Urinary bladder (tissue), 4 donors: ENCODE measurements around the gene ACR. TPM values are rescaled to one million over a fixed set of nuclear protein-coding genes. Genes with fewer than 3 reads are reported as not detected.

Experiments used
- DNase-seq: peaks from one replicate; pipeline ENCODE4 v3.0.0-alpha.2; 2015; ENCODE audit errors: extremely low spot score
- H3K27ac ChIP-seq: one replicate; pipeline ENCODE4 v1.5.1; 2013; ENCODE audit warnings: low read depth, mild to moderate bottlenecking, moderate library complexity
- H3K36me3 ChIP-seq: one replicate; pipeline ENCODE4 v1.6.1; 2013; ENCODE audit warnings: mild to moderate bottlenecking, moderate library complexity; ENCODE audit not compliant: insufficient read depth
- H3K4me1 ChIP-seq: one replicate; pipeline ENCODE4 v1.6.1; 2013; ENCODE audit warnings: mild to moderate bottlenecking, moderate library complexity; ENCODE audit not compliant: insufficient read depth
- H3K4me3 ChIP-seq: one replicate; pipeline ENCODE4 v1.5.1; 2013; ENCODE audit warnings: low read depth, low read length
- WGBS: extraction: QIAGEN DNeasy Blood & Tissue Kit; methylation state at CpG from one replicate; pipeline ENCODE4 v1.1.7; 2013; 5-methylcytosine and 5-hydroxymethylcytosine counted together
- polyA plus RNA-seq: library from polyadenylated mRNA; stranded (reverse); fragments of 200-250 nt; gene quantifications from one replicate; pipeline ENCODE4 v1.2.3, GENCODE V29; 2013
- total RNA-seq: library from RNA; depleted of rRNA; stranded (reverse); fragments of >200 nt; gene quantifications from one replicate; pipeline ENCODE4 v1.2.3, GENCODE V29; 2014
- donor health status: healthy with polysubstance abuse.
- donor health status: healthy.

The ACR gene
- total RNA-seq (not detected), polyA plus RNA-seq (0.30 TPM)

GRCh38 chr22:50737728-50738648 lies at the start of gene ACR:
Gene ACR, plus strand, starts transcription at chr22:50738204. Its CDS starts 32 bp downstream, at chr22:50738236.
- WGBS = 81% methylated on average over 13 of the region's 13 CpGs
- no peak for DNase-seq
- Histone ChIP-seq H3K36me3 (no peaks in the 10 kb centered on the region), H3K27ac (no peak within 1 kb of the TSS), H3K4me3 (no peak within 1 kb of the TSS), H3K4me1 (no peaks in the 10 kb centered on the region)

GRCh38 chr22:50688448-50688847 lies 49.6 kb upstream of the ACR start:
- no peak for DNase-seq
- no peak overlapping the region for H3K27ac ChIP-seq
- H3K36me3 ChIP-seq = no peaks in the 10 kb centered on the region
- 86% methylated on average over 5 of the region's 5 CpGs for WGBS
- H3K4me1 ChIP-seq = no peaks in the 10 kb centered on the region
- H3K4me3 ChIP-seq = no peak overlapping the region

- WGBS = 20% methylated on average over 2 of the region's 2 CpGs
- DNase-seq = no peak
- no peak overlapping the region for H3K4me3 ChIP-seq
- H3K36me3 ChIP-seq = no peaks in the 10 kb centered on the region
- no peaks in the 10 kb centered on the region for H3K4me1 ChIP-seq
- H3K27ac ChIP-seq = no peak overlapping the region
Observed at GRCh38 chr22:50691521-50691920, 46.5 kb upstream of the ACR start.

GRCh38 chr22:50693462-50693861 lies 44.5 kb upstream of the ACR start:
- DNase-seq = no peak
- WGBS = 73% methylated on average over 6 of the region's 6 CpGs
- H3K4me1 ChIP-seq = no peaks in the 10 kb centered on the region

GRCh38 chr22:50694099-50694605 lies 43.9 kb upstream of the ACR start:
- no peak overlapping the region for H3K4me3 ChIP-seq
- 57% methylated on average over 3 of the region's 3 CpGs for WGBS
- no peak overlapping the region for H3K27ac ChIP-seq
- DNase-seq = no peak
- no peaks in the 10 kb centered on the region for H3K36me3 ChIP-seq
- H3K4me1 ChIP-seq = no peaks in the 10 kb centered on the region

More at GRCh38 chr22:50693462-50693861, 44.5 kb upstream of the ACR start:
- H3K4me3 ChIP-seq = no peak overlapping the region
- H3K27ac ChIP-seq = no peak overlapping the region
- no peaks in the 10 kb centered on the region for H3K36me3 ChIP-seq

GRCh38 chr22:50694766-50695420 lies 43.1 kb upstream of the ACR start:
- DNase-seq = no peak
- 85% methylated on average over 18 of the region's 18 CpGs for WGBS
- Histone ChIP-seq H3K36me3 (no peaks in the 10 kb centered on the region), H3K4me3 (no peak overlapping the region), H3K4me1 (no peaks in the 10 kb centered on the region), H3K27ac (no peak overlapping the region)

- H3K4me3 ChIP-seq = no peak overlapping the region
- no peaks in the 10 kb centered on the region for H3K36me3 ChIP-seq
- no peak overlapping the region for H3K27ac ChIP-seq
- no peaks in the 10 kb centered on the region for H3K4me1 ChIP-seq
- 86% methylated on average over 18 of the region's 18 CpGs for WGBS
- DNase-seq = no peak
Observed at GRCh38 chr22:50695421-50696250, 42.4 kb upstream of the ACR start.

- Histone ChIP-seq H3K4me3 (no peak overlapping the region), H3K27ac (no peak overlapping the region)
- WGBS = 49% methylated on average over 21 of the region's 21 CpGs
Observed at GRCh38 chr22:50696251-50696798, 41.7 kb upstream of the ACR start.

GRCh38 chr22:50696799-50697561 lies 41.0 kb upstream of the ACR start:
- peak overlapping the region; percentile 58 for H3K4me3 ChIP-seq
- no peak overlapping the region for H3K27ac ChIP-seq
- 15% methylated on average over 52 of the region's 58 CpGs for WGBS
- H3K4me1 ChIP-seq = no peaks in the 10 kb centered on the region
- no peaks in the 10 kb centered on the region for H3K36me3 ChIP-seq
- no peak for DNase-seq

More at GRCh38 chr22:50696251-50696798, 41.7 kb upstream of the ACR start:
- no peak for DNase-seq
- H3K36me3 ChIP-seq = no peaks in the 10 kb centered on the region
- no peaks in the 10 kb centered on the region for H3K4me1 ChIP-seq

GRCh38 chr22:50697667-50698506 lies 40.1 kb upstream of the ACR start:
- H3K4me3 ChIP-seq = peak overlapping the region; percentile 58
- DNase-seq = no peak
- H3K4me1 ChIP-seq = no peaks in the 10 kb centered on the region
- H3K36me3 ChIP-seq = no peaks in the 10 kb centered on the region
- H3K27ac ChIP-seq = no peak overlapping the region
- 30% methylated on average over 54 of the region's 54 CpGs for WGBS

GRCh38 chr22:50698546-50698945 lies 39.5 kb upstream of the ACR start:
- Histone ChIP-seq H3K27ac (no peak overlapping the region), H3K4me3 (no peak overlapping the region), H3K36me3 (no peaks in the 10 kb centered on the region), H3K4me1 (no peaks in the 10 kb centered on the region)
- WGBS = 74% methylated on average over 12 of the region's 12 CpGs
- no peak for DNase-seq
